Measurements from ENCODE around the gene CCL17.
A peak's percentile ranks its signal among the peaks of the same experiment; 100 is the strongest.
"Not testable (repeated sequence)": the region's sequence is repeated elsewhere in the genome, so short reads cannot be mapped to it uniquely, and the experiment has no call there.

CCL17 gene

GRCh38 chr16:57397493-57397892, 7.1 kb upstream of the CCL17 start:
- H3K4me1 ChIP-seq (ENCODE audit: insufficient read depth, low read length); H3K9ac ChIP-seq (ENCODE audit: low read depth, low read length); H3K9me3 ChIP-seq (ENCODE audit: control insufficient read depth, insufficient read depth, low read length): not testable (repeated sequence)

DNA sequence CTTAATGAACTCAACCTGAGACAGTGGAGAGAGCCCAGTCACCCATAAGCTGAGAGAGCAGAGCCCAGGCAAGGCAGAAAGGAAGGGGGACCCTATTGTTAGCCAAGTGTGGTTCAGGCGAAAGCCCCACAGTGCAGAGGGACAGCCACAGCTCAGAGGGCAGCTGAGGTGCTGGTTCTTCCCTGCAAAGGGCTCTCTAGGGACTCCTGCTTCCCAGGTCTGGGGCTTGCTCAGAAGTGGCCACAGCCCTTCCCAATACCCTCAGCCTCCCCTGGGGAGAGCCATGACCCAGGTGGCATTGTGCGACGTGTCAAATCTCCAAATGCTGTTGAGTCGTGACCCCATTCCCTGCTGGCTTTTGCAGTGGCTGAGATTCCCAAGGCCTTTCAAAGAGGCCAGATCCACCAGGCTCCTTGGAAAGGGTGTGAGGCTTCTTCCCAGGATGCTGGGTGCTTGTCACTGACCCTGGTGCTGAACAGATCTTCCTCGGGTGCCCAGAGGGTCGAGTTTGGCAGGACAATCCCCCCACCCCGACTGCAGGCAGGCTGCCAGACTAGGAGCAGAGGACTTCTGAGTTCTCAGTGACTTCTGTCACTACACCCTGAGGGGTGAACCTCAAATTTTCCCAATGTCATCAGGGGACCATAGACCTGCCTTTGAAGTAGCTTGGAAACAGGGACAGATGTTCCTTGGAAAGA, 2.5 kb upstream of the CCL17 start:
- Histone ChIP-seq H3K9ac (ENCODE audit: low read depth, low read length) (no peak overlapping the region), H3K36me3 (ENCODE audit: insufficient read depth, low read length) (no peaks in the 10 kb centered on the region), H3K4me1 (ENCODE audit: insufficient read depth, low read length) (no peaks in the 10 kb centered on the region), H3K9me3 (ENCODE audit: control insufficient read depth, insufficient read depth, low read length) (no peaks in the 10 kb centered on the region)

More at GRCh38 chr16:57397493-57397892, 7.1 kb upstream of the CCL17 start:
- not testable (repeated sequence) for H3K36me3 ChIP-seq (ENCODE audit: insufficient read depth, low read length)

DNA sequence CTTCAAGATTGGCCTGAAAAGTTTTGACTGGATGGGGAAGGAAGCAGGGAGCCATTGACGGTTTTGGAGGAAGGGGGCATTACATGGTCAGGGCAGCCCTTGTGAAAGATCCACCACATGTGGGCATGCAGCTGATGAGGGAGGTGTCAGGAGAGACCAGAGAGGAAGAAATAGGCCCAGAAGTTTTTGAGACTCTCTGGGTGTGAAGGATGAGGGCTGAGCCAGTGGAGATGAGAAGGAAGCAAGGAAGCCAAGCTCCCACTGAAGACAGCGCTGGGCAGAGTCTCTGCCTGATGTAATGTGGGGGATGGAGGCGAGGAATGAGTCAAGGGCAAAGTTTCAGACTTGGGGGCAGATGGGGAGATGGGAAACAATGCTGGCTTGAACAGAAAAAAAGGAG, 530 bp downstream of the CCL17 start:
- no peaks in the 10 kb centered on the region for H3K4me1 ChIP-seq (ENCODE audit: insufficient read depth, low read length)
- H3K9ac ChIP-seq (ENCODE audit: low read depth, low read length) = no peak overlapping the region
- no peaks in the 10 kb centered on the region for H3K9me3 ChIP-seq (ENCODE audit: control insufficient read depth, insufficient read depth, low read length)
- H3K36me3 ChIP-seq (ENCODE audit: insufficient read depth, low read length) = no peaks in the 10 kb centered on the region

DNA sequence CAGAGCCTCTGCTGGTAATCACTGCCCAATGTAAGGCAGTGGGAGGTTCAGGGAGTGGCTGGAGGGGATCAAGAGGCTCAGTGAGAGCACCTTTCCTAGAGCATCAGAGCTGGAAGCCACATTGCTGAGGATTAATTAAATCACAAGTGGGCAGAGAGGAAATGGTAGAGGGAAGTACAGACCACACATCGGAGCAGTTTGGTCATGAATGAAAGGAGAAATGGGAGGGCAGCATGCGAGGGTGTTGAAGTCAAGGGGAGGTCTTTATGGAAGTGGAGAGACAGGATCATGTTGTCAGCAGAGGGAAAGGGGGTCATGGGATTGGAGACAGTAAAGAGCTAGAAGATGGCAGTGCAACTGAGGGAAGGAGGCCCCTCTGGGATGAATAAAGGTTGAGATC, 2.3 kb downstream of the CCL17 start:
- H3K4me1 ChIP-seq (ENCODE audit: insufficient read depth, low read length) = no peaks in the 10 kb centered on the region
- no peaks in the 10 kb centered on the region for H3K9me3 ChIP-seq (ENCODE audit: control insufficient read depth, insufficient read depth, low read length)
- no peaks in the 10 kb centered on the region for H3K36me3 ChIP-seq (ENCODE audit: insufficient read depth, low read length)
- H3K9ac ChIP-seq (ENCODE audit: low read depth, low read length) = no peak overlapping the region

GRCh38 chr16:57407521-57408353, 3.2 kb downstream of the CCL17 start:
- Histone ChIP-seq H3K9ac (ENCODE audit: low read depth, low read length) (no peak overlapping the region), H3K9me3 (ENCODE audit: control insufficient read depth, insufficient read depth, low read length) (no peaks in the 10 kb centered on the region), H3K36me3 (ENCODE audit: insufficient read depth, low read length) (no peaks in the 10 kb centered on the region), H3K4me1 (ENCODE audit: insufficient read depth, low read length) (no peaks in the 10 kb centered on the region)

- no peaks in the 10 kb centered on the region for H3K4me1 ChIP-seq (ENCODE audit: insufficient read depth, low read length)
- H3K9ac ChIP-seq (ENCODE audit: low read depth, low read length) = no peak overlapping the region
- no peaks in the 10 kb centered on the region for H3K9me3 ChIP-seq (ENCODE audit: control insufficient read depth, insufficient read depth, low read length)
- no peaks in the 10 kb centered on the region for H3K36me3 ChIP-seq (ENCODE audit: insufficient read depth, low read length)
These were observed 4.5 kb downstream of the CCL17 start for GRCh38 chr16:57409065-57409464.

GRCh38 chr16:57409870-57410587, 5.5 kb downstream of the CCL17 start:
- Histone ChIP-seq H3K9me3 (ENCODE audit: control insufficient read depth, insufficient read depth, low read length) (no peaks in the 10 kb centered on the region), H3K4me1 (ENCODE audit: insufficient read depth, low read length) (no peaks in the 10 kb centered on the region), H3K9ac (ENCODE audit: low read depth, low read length) (no peak overlapping the region), H3K36me3 (ENCODE audit: insufficient read depth, low read length) (no peaks in the 10 kb centered on the region)

GRCh38 chr16:57411362-57411976, 6.9 kb downstream of the CCL17 start:
- Histone ChIP-seq H3K36me3 (ENCODE audit: insufficient read depth, low read length) (no peaks in the 10 kb centered on the region), H3K9me3 (ENCODE audit: control insufficient read depth, insufficient read depth, low read length) (no peaks in the 10 kb centered on the region), H3K9ac (ENCODE audit: low read depth, low read length) (no peak overlapping the region), H3K4me1 (ENCODE audit: insufficient read depth, low read length) (peaks cover 5% of the 10 kb centered on the region; the same call in 1 of the 2 replicates)

- H3K9ac ChIP-seq (ENCODE audit: low read depth, low read length) = no peak overlapping the region
- H3K36me3 ChIP-seq (ENCODE audit: insufficient read depth, low read length) = no peaks in the 10 kb centered on the region
- peaks cover 5% of the 10 kb centered on the region; the same call in 1 of the 2 replicates for H3K4me1 ChIP-seq (ENCODE audit: insufficient read depth, low read length)
- H3K9me3 ChIP-seq (ENCODE audit: control insufficient read depth, insufficient read depth, low read length) = no peaks in the 10 kb centered on the region
These were observed 8.0 kb downstream of the CCL17 start for GRCh38 chr16:57412584-57412983.

DNA sequence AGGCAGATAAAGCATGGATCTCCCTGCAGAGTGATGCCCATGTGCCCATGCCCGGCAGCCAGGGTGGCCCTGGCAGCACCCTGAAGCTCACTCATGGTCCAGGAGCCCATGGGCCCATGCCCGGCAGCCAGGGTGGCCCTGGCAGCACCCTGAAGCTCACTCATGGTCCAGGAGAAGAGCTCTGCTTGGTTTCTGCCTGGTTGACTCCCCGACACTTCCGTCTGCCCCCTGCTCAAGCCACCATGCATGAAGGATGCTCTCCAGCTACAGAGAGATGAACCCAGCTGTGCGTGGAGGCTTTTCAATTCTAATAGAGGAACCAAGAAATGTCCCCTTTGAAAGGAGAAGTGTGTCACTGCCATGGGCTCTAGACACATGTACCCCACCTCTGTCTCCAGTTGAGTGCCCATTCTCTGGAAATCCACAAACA, 8.7 kb downstream of the CCL17 start:
- no peaks in the 10 kb centered on the region for H3K36me3 ChIP-seq (ENCODE audit: insufficient read depth, low read length)
- H3K9me3 ChIP-seq (ENCODE audit: control insufficient read depth, insufficient read depth, low read length) = no peaks in the 10 kb centered on the region
- H3K9ac ChIP-seq (ENCODE audit: low read depth, low read length) = no peak overlapping the region
- peaks cover 5% of the 10 kb centered on the region; the same call in 1 of the 2 replicates for H3K4me1 ChIP-seq (ENCODE audit: insufficient read depth, low read length)

DNA sequence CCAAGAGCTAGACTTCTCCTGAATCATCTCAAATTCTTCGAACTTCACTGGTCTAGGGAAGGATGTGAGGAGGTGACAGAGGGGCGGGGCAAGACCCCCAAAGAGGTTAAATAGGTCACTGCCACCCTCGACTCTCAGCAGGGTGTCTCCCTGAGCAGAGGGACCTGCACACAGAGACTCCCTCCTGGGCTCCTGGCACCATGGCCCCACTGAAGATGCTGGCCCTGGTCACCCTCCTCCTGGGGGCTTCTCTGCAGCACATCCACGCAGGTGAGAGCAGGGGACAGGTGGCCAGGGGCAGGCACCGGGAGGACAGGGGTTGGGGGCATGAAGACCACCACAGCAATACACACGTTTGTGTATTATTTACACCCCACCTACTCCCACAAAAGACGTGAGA, 9.2 kb downstream of the CCL17 start:
- Histone ChIP-seq H3K9ac (ENCODE audit: low read depth, low read length) (no peak overlapping the region), H3K4me1 (ENCODE audit: insufficient read depth, low read length) (peaks cover 8% of the 10 kb centered on the region; the same call in 1 of the 2 replicates), H3K36me3 (ENCODE audit: insufficient read depth, low read length) (no peaks in the 10 kb centered on the region), H3K9me3 (ENCODE audit: control insufficient read depth, insufficient read depth, low read length) (no peaks in the 10 kb centered on the region)

DNA sequence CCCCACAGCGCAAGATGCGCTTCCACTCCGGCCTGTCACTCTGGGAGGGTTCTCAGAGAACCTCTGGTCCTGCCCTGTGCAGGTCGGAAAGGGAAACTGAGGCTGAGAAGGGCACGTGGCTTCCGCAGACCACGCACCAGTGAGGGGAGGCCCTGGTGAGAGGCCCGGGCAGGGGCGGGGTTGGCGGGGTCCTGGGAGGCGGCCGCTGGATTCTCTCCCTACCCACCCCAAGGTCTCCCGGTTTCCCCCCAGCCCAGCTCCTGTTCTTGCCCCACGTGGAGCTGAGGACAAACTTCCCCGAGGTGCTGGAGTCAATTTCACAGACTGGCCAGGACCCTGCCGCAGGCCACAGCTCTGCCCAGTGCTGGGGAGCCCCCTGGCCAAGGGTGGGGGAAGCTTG, 11.5 kb downstream of the CCL17 start:
- H3K9ac ChIP-seq (ENCODE audit: low read depth, low read length) = peak overlapping the region; percentile 44

DNA sequence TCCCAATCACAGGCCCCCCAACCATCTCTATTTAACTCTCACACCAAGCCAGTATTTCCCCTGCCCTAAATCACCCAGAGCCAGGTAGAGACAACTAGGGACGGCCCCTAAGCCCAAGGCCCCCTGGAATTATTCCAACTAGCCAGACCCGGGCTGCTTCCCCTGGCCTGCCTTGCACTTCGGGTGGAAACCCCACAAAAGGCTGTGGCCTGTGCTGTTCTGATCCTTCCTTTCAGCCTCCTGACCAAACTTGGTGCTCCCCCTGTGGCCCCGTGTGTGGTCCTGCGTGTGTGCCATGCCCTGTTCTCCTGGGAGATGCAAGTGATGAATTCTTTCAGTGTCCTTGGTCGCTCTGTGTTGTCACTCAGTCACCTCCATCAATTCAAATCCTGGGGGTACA, 14.9 kb downstream of the CCL17 start:
- no peak overlapping the region for H3K9ac ChIP-seq (ENCODE audit: low read depth, low read length)
- H3K36me3 ChIP-seq (ENCODE audit: insufficient read depth, low read length) = no peaks in the 10 kb centered on the region
- peaks cover 13% of the 10 kb centered on the region; the same call in 1 of the 2 replicates for H3K4me1 ChIP-seq (ENCODE audit: insufficient read depth, low read length)
- no peaks in the 10 kb centered on the region for H3K9me3 ChIP-seq (ENCODE audit: control insufficient read depth, insufficient read depth, low read length)

More for the DNA sequence above, 11.5 kb downstream of the CCL17 start:
- Histone ChIP-seq H3K4me1 (ENCODE audit: insufficient read depth, low read length) (peaks cover 13% of the 10 kb centered on the region; the same call in 1 of the 2 replicates), H3K9me3 (ENCODE audit: control insufficient read depth, insufficient read depth, low read length) (no peaks in the 10 kb centered on the region), H3K36me3 (ENCODE audit: insufficient read depth, low read length) (no peaks in the 10 kb centered on the region)

Measured in ES-I3 (cell line).